Left kidney (tissue), 8 donors: Measurements from ENCODE around the gene ZNF202. TPM values are rescaled to one million over a fixed set of nuclear protein-coding genes. Genes with fewer than 3 reads are reported as not detected.
A peak's percentile ranks its signal among the peaks of the same experiment; 100 is the strongest.
"Not testable (repeated sequence)": the region's sequence is repeated elsewhere in the genome, so short reads cannot be mapped to it uniquely, and the experiment has no call there.

Source experiments
- DNase-seq: peaks from one replicate; pipeline ENCODE4 v3.0.0-alpha.2; 2013
- long read RNA-seq, 8 donors: transcript quantifications; one replicate each; lab custom pipeline, GENCODE V29; 2026
- polyA plus RNA-seq: library from polyadenylated mRNA; unstranded; fragments of 120-200 nt; gene quantifications from one replicate; pipeline ENCODE4 v1.2.1, GENCODE V29; 2013; ENCODE audit not compliant: insufficient read length

Gene ZNF202
- 23.5 TPM for polyA plus RNA-seq
- long read RNA-seq, donor 1 = 0 reads
- long read RNA-seq, donor 2 = 0 reads
- long read RNA-seq, donor 3 = 0 reads
- long read RNA-seq, donor 4 = 0 reads
- long read RNA-seq, donor 5, partial matches to known transcripts = 0 of 2 reads
- long read RNA-seq, donor 5, other reads (novel, unspliced or antisense) = 0 of 2 reads
- long read RNA-seq, donor 6, partial matches to known transcripts = 0 of 1 reads
- long read RNA-seq, donor 6, other reads (novel, unspliced or antisense) = 0 of 1 reads
- long read RNA-seq, donor 7, partial matches to known transcripts = 0 of 1 reads
- long read RNA-seq, donor 7, other reads (novel, unspliced or antisense) = 0 of 1 reads
- long read RNA-seq, donor 8 = 0 reads

- peak; percentile 90 for DNase-seq
Measured at GRCh38 chr11:123741159-123742030, at the start of gene ZNF202. Gene ZNF202 (minus strand): TSS chr11:123741660. CDS start chr11:123730888, 10,772 bp downstream.

GRCh38 chr11:123783536-123783935 lies 42.1 kb upstream of the ZNF202 start:
- DNase-seq = no peak

- DNase-seq = no peak
Measured at GRCh38 chr11:123778511-123778910, 37.1 kb upstream of the ZNF202 start.

- no peak for DNase-seq
Measured at GRCh38 chr11:123775715-123776549, 34.5 kb upstream of the ZNF202 start.

- no peak for DNase-seq
Measured at GRCh38 chr11:123775289-123775688, 33.8 kb upstream of the ZNF202 start.

- DNase-seq = no peak
Measured at GRCh38 chr11:123773959-123774358, 32.5 kb upstream of the ZNF202 start.

- DNase-seq = no peak
Measured at GRCh38 chr11:123773026-123773425, 31.6 kb upstream of the ZNF202 start.

GRCh38 chr11:123771664-123772063 lies 30.2 kb upstream of the ZNF202 start:
- DNase-seq = no peak

GRCh38 chr11:123770712-123771111 lies 29.3 kb upstream of the ZNF202 start:
- no peak for DNase-seq

- DNase-seq = no peak
Measured at GRCh38 chr11:123765601-123766000, 24.1 kb upstream of the ZNF202 start.

- no peak for DNase-seq
Measured at GRCh38 chr11:123762422-123762821, 21.0 kb upstream of the ZNF202 start.

GRCh38 chr11:123760894-123761293 lies 19.4 kb upstream of the ZNF202 start:
- no peak for DNase-seq

- no peak for DNase-seq
Measured at GRCh38 chr11:123757976-123758375, 16.5 kb upstream of the ZNF202 start.

- no peak for DNase-seq
Measured at GRCh38 chr11:123755813-123756212, 14.4 kb upstream of the ZNF202 start.

- DNase-seq = no peak
Measured at GRCh38 chr11:123755344-123755743, 13.9 kb upstream of the ZNF202 start.

- DNase-seq = no peak
Measured at GRCh38 chr11:123754101-123754568, 12.7 kb upstream of the ZNF202 start, which contains the start of gene OR6X1. Gene OR6X1 (minus strand): TSS chr11:123754518. CDS start chr11:123754518, 0 bp downstream.

- no peak for DNase-seq
Measured at GRCh38 chr11:123753110-123753509, 11.7 kb upstream of the ZNF202 start.

GRCh38 chr11:123751781-123752180 lies 10.3 kb upstream of the ZNF202 start:
- no peak for DNase-seq

GRCh38 chr11:123748349-123748748 lies 6.9 kb upstream of the ZNF202 start:
- not testable (repeated sequence) for DNase-seq

- DNase-seq = no peak
Measured at GRCh38 chr11:123745764-123746451, 4.4 kb upstream of the ZNF202 start.

GRCh38 chr11:123742724-123743120 lies 1.3 kb upstream of the ZNF202 start:
- no peak for DNase-seq
